NB4 (cell line): ENCODE results near the gene ARPP21.

Experiments
- DNase-seq: peaks from one replicate; pipeline ENCODE4 v3.0.0; 2010; ENCODE audit warnings: low read depth
- H3K4me3 ChIP-seq: one replicate; pipeline ENCODE4 v1.5.1; 2011; ENCODE audit warnings: mild to moderate bottlenecking, low read depth, low read length, moderate library complexity
- CTCF ChIP-seq: IDR thresholded peaks from one replicate; pipeline ENCODE4 v1.5.1; 2012; ENCODE audit warnings: low read depth, low read length
- MAX ChIP-seq: IDR thresholded peaks from 2 replicates; pipeline ENCODE4 v1.6.1; 2011; ENCODE audit warnings: low read depth, low read length
- MYC ChIP-seq: IDR thresholded peaks from 2 replicates; pipeline ENCODE4 v1.6.1; 2011; ENCODE audit warnings: low read depth, low read length
- POLR2A ChIP-seq: IDR thresholded peaks from 2 replicates; pipeline ENCODE4 v1.6.1; 2011; ENCODE audit warnings: mild to moderate bottlenecking; ENCODE audit not compliant: insufficient read length; ENCODE audit errors: extremely low read depth

The ARPP21 gene

GRCh38 chr3:35688826-35689225 is 49.5 kb downstream of the ARPP21 start:
- no peak overlapping the region for H3K4me3 ChIP-seq
- TF ChIP-seq CTCF (no peak), MYC (no peak), MAX (no peak), POLR2A (no peak)
- DNase-seq = no peak

- no peak for TF ChIP-seq MAX
- no peak for TF ChIP-seq POLR2A
- no peak for TF ChIP-seq MYC
- no peak overlapping the region for H3K4me3 ChIP-seq
- DNase-seq = no peak
Measured at GRCh38 chr3:35690271-35690670, 50.9 kb downstream of the ARPP21 start.

GRCh38 chr3:35705904-35706303 is 66.6 kb downstream of the ARPP21 start:
- H3K4me3 ChIP-seq = no peak overlapping the region
- TF ChIP-seq MYC = no peak
- no peak for TF ChIP-seq MAX
- TF ChIP-seq CTCF = no peak
- TF ChIP-seq POLR2A = no peak
- no peak for DNase-seq

- DNase-seq = no peak
- TF ChIP-seq MAX (no peak), POLR2A (no peak), CTCF (no peak), MYC (no peak)
- no peak overlapping the region for H3K4me3 ChIP-seq
Measured at GRCh38 chr3:35707904-35708303, 68.6 kb downstream of the ARPP21 start.

GRCh38 chr3:35708394-35709271 is 69.3 kb downstream of the ARPP21 start:
- H3K4me3 ChIP-seq = no peak overlapping the region
- no peak for DNase-seq
- no peak for TF ChIP-seq MYC
- TF ChIP-seq MAX = no peak
- no peak for TF ChIP-seq CTCF
- TF ChIP-seq POLR2A = no peak

GRCh38 chr3:35709691-35710090 is 70.4 kb downstream of the ARPP21 start:
- no peak for DNase-seq
- no peak overlapping the region for H3K4me3 ChIP-seq
- TF ChIP-seq MAX = no peak
- no peak for TF ChIP-seq MYC
- no peak for TF ChIP-seq POLR2A
- TF ChIP-seq CTCF = no peak
